ENCODE data around the gene CNOT6.
"Not testable (repeated sequence)": the region's sequence is repeated elsewhere in the genome, so short reads cannot be mapped to it uniquely, and the experiment has no call there.

The CNOT6 gene

GRCh38 chr5:180471866-180472265 lies 22.3 kb upstream of the CNOT6 start:
- DNase-seq, result no peak

GRCh38 chr5:180472269-180472668 lies 21.9 kb upstream of the CNOT6 start:
- no peak for DNase-seq

GRCh38 chr5:180473386-180473785 lies 20.8 kb upstream of the CNOT6 start:
- DNase-seq, result not testable (repeated sequence)

GRCh38 chr5:180474569-180474968 lies 19.6 kb upstream of the CNOT6 start:
- DNase-seq, result no peak

GRCh38 chr5:180475969-180476524 lies 18.1 kb upstream of the CNOT6 start:
- not testable (repeated sequence) for DNase-seq

- no peak for DNase-seq
Measured at GRCh38 chr5:180484813-180485212, 9.4 kb upstream of the CNOT6 start.

GRCh38 chr5:180486636-180487149 lies 7.5 kb upstream of the CNOT6 start:
- DNase-seq, result no peak

GRCh38 chr5:180487556-180487955 lies 6.6 kb upstream of the CNOT6 start:
- DNase-seq, result no peak

- DNase-seq, result no peak
Measured at GRCh38 chr5:180491496-180491895, 2.7 kb upstream of the CNOT6 start.

GRCh38 chr5:180492226-180492903 lies 1.8 kb upstream of the CNOT6 start:
- no peak for DNase-seq

- DNase-seq, result peak; percentile 25
Measured at GRCh38 chr5:180494510-180495181, 467 bp downstream of the CNOT6 start.

GRCh38 chr5:180495292-180495691 lies 1.1 kb downstream of the CNOT6 start:
- no peak for DNase-seq

GRCh38 chr5:180495991-180496741 lies 2.0 kb downstream of the CNOT6 start:
- DNase-seq, result no peak

GRCh38 chr5:180496806-180497205 lies 2.6 kb downstream of the CNOT6 start:
- not testable (repeated sequence) for DNase-seq

GRCh38 chr5:180497865-180498264 lies 3.7 kb downstream of the CNOT6 start:
- DNase-seq, result not testable (repeated sequence)

GRCh38 chr5:180498378-180498777 lies 4.2 kb downstream of the CNOT6 start:
- no peak for DNase-seq

- no peak for DNase-seq
Measured at GRCh38 chr5:180499684-180500083, 5.5 kb downstream of the CNOT6 start.

- not testable (repeated sequence) for DNase-seq
Measured at GRCh38 chr5:180500300-180500699, 6.1 kb downstream of the CNOT6 start.

- no peak for DNase-seq
Measured at GRCh38 chr5:180507661-180508060, 13.5 kb downstream of the CNOT6 start.

- DNase-seq, result no peak
Measured at GRCh38 chr5:180515294-180515693, 21.1 kb downstream of the CNOT6 start.

- not testable (repeated sequence) for DNase-seq
Measured at GRCh38 chr5:180515974-180516373, 21.8 kb downstream of the CNOT6 start.

- DNase-seq, result no peak
Measured at GRCh38 chr5:180516440-180516839, 22.3 kb downstream of the CNOT6 start.

GRCh38 chr5:180519098-180519497 lies 24.9 kb downstream of the CNOT6 start:
- no peak for DNase-seq

All from stimulated activated CD4-positive, alpha-beta T cell treated with anti-CD3 and anti-CD28 coated beads, Interleukin-1b, Interleukin-23, amount 100 ng/mL, for 48 hours (primary cell).